Caki2 (cell line): ENCODE results near the gene LGALS8. TPM values are rescaled to one million over a fixed set of nuclear protein-coding genes. Genes with fewer than 3 reads are reported as not detected.
"Not testable (repeated sequence)": the region's sequence is repeated elsewhere in the genome, so short reads cannot be mapped to it uniquely, and the experiment has no call there.

Source experiments
- DNase-seq: peaks from one replicate; pipeline ENCODE4 v3.0.0-alpha.2; 2015; ENCODE audit warnings: low read depth
- in situ Hi-C: cut with HindIII; loops from 2 replicates; pipeline ENCODE4 v1.10.0; 2016; ENCODE audit warnings: low sequenced_read_pairs, low pct_unique_long_range_greater_than_20kb, mixed read lengths
- total RNA-seq: library from RNA; depleted of rRNA; stranded (reverse); fragments of >200 nt; shearing (Covaris generic); gene quantifications from 2 replicates; pipeline ENCODE4 v1.2.3, GENCODE V29; 2014; ENCODE audit warnings: low replicate concordance

Gene LGALS8
- total RNA-seq, 1 experiment from 2014 or later, result 59.0 TPM

- DNase-seq, in situ Hi-C loops: not testable (repeated sequence)
Observed at GRCh38 chr1:236504338-236504737, 19.4 kb upstream of the LGALS8 start.

- in situ Hi-C loops, result no loop called here
- no peak for DNase-seq
Observed at GRCh38 chr1:236507022-236507700, 16.6 kb upstream of the LGALS8 start.

- in situ Hi-C loops, result no loop called here
- no peak for DNase-seq
Observed at GRCh38 chr1:236508593-236509027, 15.2 kb upstream of the LGALS8 start.

GRCh38 chr1:236509203-236509602 lies 14.6 kb upstream of the LGALS8 start:
- in situ Hi-C loops, result no loop called here
- no peak for DNase-seq

- DNase-seq, result no peak
- in situ Hi-C loops, result no loop called here
Observed at GRCh38 chr1:236509647-236510401, 14.0 kb upstream of the LGALS8 start.

- in situ Hi-C loops, result no loop called here
- DNase-seq, result no peak
Observed at GRCh38 chr1:236511735-236512418, 11.9 kb upstream of the LGALS8 start.

DNA sequence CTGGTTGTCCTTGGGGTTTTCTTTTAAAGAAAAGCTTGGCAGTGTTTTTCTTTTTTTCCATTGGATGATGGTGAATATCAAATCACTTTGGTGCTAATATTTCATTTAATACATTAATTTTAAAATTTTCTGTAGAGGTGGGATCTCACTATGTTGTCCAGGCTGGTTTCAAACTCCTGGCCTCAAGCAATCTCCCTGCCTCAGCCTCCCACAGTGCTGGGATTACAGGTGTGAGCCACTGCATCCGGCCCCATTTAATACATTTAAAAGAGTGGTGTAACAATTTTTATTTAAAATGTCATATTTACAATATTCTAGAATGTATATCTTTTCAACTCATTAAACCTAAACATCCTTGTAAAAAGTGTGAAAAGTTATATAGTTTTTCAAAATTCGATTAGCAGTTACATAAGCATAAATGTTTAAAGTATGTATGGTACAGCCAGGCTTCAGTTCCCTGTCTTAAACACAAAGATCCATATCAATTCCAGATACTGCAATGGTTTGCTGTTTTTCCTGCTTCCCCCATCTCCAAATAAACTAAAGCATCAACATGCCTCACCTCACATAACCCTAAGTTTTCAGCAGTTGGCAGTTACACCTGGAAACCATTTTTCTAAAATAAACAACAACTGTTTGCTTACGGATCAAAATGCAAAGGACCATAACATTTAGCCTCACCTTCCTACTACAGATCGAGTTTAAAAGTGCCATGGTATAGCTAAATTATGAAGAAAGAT lies 8.9 kb upstream of the LGALS8 start:
- in situ Hi-C loops, result no loop called here
- DNase-seq, result no peak

GRCh38 chr1:236515443-236515958 lies 8.3 kb upstream of the LGALS8 start:
- DNase-seq, result no peak

GRCh38 chr1:236516929-236517704 lies 6.7 kb upstream of the LGALS8 start:
- in situ Hi-C loops, result no loop called here
- DNase-seq, result peak; percentile 66

More at GRCh38 chr1:236515443-236515958, 8.3 kb upstream of the LGALS8 start:
- in situ Hi-C loops, result no loop called here

DNA sequence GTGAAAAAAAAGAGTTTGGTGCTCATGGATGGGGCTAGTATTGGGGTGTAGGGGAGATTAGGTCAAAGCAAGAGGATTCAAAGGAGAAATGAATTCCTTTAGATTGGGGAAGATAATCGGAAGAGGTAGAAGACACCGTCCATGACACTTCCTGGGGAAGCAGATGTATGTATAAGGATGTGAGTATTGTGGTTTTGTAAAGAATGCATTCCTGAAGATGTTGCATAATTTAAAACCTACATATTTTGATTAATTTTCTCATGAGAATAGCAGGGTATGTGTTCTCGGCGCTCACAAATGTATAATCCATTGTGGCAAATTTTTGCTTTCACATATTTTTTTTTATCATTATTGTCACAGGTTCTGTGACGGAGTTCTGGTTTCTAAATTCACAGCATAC lies 5.5 kb upstream of the LGALS8 start:
- no peak for DNase-seq
- in situ Hi-C loops, result no loop called here

- no peak for DNase-seq
- in situ Hi-C loops, result no loop called here
Observed at GRCh38 chr1:236520445-236521005, 3.3 kb upstream of the LGALS8 start.

- DNase-seq, result no peak
- in situ Hi-C loops, result no loop called here
Observed at GRCh38 chr1:236522937-236523703, 662 bp upstream of the LGALS8 start.

- DNase-seq, result peak; percentile 77
- in situ Hi-C loops, result no loop called here
Observed at GRCh38 chr1:236524142-236524894, 536 bp downstream of the LGALS8 start.

DNA sequence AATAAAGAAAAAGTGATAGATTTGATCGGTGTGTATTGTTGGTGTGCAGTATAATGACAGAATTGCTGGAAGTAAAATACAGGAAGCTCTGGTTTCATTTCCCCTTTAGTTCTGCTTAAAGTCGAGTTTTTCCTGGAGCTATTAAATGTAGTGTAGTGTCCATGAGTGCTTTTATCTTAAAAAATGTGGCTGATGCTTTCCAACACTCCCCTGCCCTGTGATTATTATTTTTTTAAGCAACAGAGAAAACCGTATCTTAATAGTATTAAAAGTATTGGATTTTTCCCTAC lies 1.1 kb downstream of the LGALS8 start:
- in situ Hi-C loops, result no loop called here
- DNase-seq, result no peak

DNA sequence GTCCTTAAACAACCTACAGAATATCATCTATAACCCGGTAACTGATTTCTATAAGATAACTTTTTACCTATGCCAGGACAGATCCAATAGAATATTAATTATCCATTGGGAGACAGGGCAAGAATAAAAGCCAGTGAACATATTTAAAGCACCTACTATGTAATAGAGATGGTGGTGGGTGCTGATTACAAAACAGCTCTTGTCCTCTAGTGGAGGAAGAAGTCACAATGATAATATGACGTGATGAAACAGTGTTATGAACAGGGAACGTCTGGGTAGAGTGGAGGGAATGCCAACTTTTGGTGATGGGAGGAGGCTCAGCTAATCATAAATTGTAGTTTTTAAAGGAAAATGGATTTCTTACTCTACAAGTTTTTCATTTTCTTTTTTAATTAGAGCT lies 2.3 kb downstream of the LGALS8 start:
- DNase-seq, result no peak
- in situ Hi-C loops, result no loop called here

- DNase-seq, result no peak
- in situ Hi-C loops, result no loop called here
Observed at GRCh38 chr1:236530286-236530685, 6.5 kb downstream of the LGALS8 start.
